HG03521 (cell line): ENCODE data around the gene WDR1.

ENCODE experiments used
- ATAC-seq: cut with Tn5 transposase; IDR thresholded peaks from one replicate; pipeline ENCODE4 v1.9.1; 2021; ENCODE audit warnings: mild to moderate bottlenecking, moderate library complexity; ENCODE audit not compliant: unreplicated experiment

WDR1 gene

DNA sequence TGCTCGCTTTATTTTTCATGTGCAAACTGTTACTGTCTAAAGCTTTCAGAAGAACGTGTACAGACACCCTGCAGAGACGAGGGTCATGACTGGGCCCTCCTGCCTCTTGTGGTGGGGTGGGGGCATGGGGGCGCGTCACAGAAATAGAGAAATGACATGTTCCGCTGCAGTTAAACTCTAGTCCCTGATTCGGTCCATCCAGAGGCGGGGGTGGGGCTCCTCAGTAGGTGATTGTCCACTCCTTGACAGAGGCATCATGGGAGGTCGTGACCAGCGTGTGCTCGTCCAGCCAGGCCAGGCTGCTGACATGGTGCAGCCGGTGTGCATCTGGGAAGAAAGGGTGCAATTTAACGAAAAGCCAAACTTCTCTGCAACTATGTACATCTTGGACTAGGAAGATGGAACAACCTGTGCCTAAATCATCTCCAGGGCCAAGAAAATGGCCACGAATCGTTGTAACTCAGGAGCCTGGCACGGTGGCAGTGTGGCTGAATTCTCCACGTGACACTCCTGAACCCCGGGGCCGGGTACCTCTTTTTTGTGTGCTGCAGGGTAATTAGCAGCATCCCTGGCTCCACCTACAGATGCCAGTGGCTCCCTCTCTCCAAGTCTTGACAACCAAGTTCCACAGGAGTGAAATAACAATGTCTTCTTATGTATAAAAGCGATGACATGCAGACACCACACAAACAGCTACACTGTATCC lies 41.3 kb downstream of the WDR1 start:
- no peak for ATAC-seq

DNA sequence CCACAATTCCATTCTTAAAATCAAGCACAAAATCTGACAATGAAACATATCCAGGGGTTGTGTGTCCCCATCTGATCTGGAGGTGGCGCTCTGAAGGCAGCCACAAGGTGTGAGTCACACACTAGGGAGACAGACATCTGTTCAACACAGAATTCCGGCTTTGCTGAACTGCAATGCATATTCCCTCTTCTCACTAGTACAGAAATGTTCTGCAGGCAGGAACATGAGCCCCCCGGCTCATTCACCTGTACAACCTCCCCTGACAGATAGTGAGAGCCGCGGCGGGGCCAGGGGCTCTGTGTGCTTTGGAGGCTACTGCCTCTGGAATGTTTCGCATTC lies 41.9 kb downstream of the WDR1 start:
- ATAC-seq = no peak

DNA sequence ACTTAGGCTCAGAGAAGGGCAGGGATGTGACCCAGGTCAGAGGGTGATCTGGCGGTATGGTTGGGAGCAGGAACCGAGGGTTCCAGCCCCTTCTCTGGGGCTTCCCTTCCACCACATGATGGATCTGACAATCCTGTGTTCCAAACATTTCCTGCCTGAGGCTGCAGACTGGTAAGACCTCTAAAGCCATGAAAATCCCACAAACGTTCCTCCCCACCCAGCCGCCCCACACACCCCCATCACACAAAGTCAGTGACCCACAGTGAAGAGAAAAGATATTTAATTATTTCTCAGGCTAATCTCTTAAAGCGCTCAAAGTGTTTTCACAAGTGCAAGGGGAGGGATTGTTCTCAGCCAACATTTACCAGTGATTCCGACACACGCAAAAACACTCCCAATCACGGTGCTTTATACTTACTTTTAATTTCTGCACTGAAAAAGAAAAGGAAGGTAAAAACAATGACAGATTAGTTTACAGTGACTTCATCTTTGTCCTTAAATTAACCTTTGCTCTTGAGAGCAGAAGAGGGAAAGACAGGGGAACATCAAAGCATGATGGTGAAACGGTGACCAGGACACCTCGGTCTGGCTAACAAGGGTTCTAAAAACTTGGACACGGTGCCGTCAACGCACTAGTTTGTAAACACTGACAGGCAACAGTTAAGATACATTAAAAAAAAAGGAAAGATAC lies 42.4 kb downstream of the WDR1 start:
- no peak for ATAC-seq

DNA sequence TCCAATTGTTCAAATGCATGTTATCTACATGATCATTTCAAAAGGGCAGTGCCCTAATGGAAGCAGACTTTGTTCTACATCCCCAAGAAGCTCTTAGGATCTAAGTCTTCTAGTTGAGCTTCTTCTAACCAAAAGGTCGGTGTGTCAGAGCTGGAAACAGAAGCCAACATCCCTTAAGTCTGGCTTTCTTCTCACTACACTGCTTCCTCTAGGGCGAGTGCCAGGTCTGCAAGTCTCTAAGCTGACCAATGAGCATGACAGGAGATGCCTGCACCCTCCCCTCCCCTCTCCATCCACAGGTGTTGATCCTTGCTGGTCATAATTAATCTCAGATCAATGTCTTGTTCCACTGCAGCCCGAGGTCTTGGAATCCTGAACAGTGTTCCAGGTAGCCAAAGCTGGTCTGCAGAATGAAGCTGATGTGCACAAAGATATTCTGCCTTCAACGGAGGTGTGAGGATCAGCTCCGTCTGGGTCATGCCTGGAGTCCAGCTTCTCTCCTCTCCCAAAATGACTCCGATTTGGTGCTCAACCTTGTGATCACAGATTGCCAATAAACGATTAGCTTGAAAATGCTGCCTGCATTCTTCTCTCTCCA lies 44.1 kb downstream of the WDR1 start:
- no peak for ATAC-seq

DNA sequence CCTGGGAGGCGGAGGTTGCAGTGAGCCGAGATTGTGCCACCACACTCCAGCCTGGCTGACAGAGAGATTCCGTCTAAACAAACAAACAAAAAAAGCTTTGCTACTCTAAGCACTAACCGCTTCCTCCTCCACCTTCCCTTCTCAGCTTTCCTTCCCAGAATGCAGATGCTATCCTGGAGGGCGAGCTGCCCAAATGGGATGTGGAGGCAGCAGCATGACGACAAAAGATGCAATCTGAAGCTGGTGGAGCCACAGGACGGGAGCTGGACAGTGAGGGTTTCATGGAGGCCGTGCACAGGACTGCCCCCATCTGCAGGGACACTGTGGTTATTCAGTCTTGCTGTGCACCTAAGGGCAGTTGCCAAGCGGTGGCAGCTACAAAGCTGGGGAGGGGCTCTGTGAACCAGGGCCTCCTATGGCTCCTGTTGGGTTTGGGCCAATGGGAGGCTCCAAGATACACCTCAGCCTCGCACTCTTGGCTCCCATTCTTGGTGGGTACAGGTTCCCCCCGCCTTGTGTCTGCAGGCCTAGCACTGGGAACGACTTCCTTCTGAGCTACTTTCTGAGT lies 47.4 kb downstream of the WDR1 start:
- ATAC-seq = no peak

DNA sequence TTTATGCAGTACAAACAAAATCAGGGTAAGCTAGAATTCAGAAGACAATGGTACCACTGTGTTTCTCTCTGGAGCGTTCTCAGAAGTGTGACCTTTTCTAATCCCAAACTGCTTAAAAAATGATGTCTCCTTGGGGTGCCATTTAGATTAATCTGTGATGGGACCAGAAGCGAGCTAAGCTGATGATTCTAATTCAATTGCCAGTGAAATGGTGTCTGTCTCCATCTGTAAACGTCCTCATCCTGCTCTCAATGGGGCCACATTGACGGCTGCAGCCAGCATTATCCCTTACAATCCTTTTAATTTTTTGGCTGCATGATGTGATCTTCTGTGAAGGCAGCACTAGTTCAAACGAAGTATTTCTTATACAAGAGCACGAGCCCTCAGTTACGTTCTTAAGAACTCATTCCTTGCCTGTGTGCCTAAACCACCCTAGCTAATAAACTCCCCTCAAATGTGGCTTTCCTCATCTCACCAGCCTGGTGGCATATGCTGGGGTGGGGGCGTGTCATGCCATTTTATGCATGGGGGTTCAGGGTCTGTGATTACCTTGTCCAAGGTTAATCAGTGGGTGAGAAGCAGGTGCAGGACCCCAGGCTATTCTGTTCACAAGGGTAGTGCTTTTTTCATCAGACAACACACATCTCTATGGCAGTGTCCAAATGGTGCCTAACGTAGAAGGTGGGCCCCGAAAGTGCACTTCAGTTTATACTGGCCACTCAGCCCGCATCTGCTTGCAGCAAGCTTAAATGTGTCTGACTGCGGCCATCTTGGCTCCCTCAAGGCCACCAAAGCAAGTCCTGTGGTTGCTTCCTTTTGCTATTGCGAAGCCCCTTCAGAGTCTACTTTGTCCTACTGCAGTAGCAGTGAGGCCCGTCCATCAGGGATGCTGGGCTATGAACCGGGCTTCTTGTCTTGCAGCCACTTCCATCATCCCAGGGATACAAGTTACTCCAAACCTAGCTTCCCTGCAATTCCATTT lies 49.6 kb downstream of the WDR1 start:
- no peak for ATAC-seq

DNA sequence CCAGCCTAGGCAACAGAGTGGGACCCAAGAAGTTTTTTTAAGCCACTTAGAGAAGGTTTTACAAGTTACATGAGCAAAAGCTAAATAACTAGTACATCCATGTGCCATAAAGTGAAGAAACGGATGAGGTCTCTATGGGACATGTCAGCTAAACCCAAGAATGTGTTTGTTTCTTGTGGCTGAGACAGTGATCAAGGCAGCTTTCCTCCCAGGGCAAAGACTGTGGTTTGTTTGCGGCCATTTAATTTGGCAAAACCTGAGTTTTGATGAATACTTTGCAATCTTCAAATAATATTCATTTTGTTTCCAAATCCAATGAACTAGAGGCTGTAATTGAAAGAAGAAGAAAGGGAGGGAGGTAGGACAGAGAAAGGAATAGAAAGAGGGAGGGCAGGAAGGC lies 50.4 kb downstream of the WDR1 start:
- no peak for ATAC-seq

DNA sequence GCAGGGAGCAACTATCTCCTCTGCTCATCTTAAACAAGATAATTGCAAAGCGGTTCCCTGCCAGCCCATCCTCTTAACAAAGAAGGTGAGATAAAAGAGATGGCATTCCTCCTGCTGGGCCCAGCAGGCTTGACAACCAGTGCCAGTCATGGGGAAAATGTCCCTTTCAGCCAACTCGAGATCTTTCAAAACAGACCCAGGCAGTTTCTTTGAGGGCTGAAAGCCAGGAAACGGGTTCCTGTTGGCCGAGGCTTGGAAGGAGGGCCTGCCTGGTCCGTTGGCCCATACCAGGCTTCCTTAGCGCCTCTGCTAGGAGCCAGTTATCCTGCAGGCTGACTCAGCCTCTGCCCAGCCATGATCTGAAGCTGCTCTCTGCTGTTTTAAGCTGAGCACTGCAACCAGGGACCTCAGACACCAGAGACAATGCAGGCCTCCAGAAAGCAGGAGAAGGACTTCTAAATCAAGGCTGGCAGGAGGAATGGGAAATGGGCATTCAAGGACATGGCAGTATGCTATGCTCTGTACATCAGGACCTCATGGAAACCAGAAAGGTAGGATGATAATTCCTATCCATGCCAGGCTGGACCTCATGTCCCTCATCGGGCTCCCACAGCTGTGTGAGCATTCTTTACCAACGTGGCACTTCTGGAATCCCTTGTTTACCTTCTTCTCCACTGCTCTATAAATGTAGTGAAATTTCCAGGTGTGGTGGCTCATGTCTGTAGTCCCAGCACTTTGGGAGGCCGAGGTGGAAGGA lies 52.9 kb downstream of the WDR1 start:
- ATAC-seq = no peak

DNA sequence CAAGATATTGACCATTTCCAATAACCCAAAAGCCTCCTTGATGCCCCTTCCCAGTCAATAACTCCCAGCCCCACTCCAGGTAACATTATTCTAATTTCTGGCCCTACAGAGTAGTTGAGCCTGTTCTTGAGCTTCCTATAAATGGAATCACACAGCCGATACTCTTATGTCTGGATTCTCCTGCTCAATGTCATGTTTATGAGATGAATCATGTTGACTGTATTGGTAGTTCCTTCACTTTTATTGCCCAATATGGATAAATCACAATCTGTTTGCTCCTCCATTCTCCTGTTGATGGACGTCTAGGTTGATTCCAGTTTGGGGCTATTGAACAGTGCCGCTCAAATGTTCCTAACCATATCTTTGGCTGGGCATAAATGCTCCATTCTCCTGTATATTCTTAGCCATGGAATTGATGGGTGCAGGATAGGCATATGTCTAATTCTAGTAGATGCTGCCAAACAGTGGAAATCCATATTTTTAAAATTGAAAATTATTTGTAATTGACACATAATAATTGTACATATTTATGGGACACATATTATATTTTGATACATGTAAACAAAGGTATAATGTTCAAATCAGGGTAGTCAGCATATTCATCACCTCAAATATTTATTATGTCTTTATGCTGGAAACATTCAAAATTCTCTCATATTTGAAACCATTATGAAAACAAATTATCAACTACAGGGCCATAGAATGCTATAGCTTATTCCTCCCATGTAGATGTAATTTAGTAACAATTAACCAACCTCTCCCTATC lies 54.8 kb downstream of the WDR1 start:
- ATAC-seq = no peak

DNA sequence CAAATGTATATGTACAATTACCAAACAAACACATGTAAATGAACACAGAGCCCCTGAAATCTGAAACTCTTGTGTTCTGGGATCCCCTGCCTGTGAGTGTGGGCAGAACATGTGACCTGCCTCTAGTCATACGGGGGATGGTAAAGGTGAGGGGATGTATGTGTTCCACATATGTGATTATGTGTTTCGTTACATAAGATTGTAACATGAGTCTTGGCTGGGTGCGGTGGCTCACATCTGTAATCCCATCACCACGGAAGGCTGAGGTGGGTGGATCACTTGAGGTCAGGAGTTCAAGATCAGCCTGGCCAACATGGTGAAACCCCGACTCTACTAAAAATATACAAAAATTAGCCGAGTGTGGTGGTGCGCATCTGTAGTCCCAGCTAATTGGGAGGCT lies 58.2 kb downstream of the WDR1 start:
- no peak for ATAC-seq

DNA sequence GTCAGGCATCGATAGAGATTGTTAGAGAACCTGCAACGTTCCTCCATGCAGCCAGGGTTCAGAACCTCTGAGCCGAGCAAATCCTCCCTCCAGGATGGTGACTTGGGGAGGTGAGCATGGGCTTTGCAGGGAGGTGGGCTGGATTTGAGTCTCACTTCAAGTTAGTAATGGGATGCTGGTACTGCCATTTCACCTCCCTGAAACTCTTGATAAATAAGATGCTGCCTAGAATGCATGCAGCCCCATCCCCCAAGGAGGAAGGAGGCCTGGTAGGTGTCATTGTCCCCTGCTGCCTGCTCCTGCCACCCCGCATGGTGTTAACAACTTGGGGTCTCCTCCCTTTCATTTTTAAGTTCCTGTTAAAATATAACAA lies 59.6 kb downstream of the WDR1 start:
- ATAC-seq = no peak

DNA sequence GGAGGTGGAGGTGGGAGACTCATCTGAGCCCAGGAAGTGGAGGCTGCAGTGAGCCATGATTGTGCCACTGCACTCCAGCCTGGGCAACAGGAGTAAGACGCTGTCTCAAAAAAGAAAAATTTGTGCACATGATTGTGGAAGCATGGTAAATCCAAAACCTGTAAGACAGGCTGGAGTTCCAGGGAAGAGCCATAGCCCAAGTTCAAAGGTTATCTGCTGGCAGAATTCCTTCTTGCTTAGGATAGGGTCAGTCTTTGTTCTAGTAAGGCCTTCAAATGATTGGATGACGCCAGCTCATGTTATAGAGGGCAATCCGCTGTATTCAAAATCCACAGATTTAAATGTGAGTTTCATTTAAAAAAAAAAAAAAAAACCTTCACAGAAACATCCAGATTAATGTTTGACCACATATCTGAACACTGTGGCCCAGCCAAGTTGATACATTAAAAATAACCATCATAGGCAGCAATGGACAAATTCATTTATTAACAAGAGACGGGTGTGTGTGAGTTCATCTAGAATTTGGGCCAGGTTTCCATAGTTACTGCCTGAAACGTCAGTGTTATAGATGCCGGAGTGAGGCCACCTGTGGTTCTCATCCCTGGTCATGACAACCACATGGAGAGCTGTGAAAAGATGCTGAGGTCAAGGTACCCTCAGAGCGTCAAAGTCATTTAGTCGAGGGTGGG lies 60.1 kb downstream of the WDR1 start:
- ATAC-seq = no peak

DNA sequence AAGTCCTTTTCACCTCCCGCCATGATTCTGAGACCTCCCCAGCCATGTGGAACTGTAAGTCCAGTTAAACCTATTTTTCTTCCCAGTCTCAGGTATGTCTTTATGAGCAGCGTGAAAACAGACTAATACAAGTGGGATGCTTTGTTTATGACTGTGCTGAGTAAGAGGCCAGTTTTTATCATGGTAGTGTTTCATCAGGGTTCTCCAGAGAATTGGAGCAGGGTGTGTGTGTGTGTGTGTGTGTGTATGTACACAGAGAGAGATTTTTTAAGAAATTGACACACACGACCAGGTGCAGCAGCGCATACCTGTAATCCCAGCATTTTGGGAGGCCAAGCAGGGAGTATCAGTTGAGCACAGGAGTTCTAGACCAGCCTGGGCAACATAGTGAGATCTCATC lies 60.7 kb downstream of the WDR1 start:
- no peak for ATAC-seq

DNA sequence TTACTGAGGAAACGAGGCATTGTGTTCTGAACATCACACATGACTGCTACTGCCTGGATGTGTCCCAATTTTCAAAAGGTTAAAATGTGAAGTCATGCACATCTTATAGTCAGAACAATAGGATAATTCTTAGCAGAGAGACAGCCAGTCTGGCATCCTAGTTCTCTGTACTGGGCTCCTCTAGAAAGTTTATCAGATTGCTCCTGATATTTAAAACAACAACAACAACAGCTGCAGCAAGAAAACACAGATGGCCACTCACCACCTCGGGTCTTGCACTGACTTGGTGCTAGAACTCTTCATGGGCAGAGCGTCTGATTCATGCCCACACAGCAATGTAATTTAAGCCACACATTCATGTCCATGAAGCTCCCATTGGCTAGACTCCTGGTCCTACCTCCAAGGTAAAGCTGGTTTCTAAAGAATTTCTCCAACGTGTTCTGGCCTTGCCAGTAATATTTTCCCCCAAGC lies 62.0 kb downstream of the WDR1 start:
- no peak for ATAC-seq

DNA sequence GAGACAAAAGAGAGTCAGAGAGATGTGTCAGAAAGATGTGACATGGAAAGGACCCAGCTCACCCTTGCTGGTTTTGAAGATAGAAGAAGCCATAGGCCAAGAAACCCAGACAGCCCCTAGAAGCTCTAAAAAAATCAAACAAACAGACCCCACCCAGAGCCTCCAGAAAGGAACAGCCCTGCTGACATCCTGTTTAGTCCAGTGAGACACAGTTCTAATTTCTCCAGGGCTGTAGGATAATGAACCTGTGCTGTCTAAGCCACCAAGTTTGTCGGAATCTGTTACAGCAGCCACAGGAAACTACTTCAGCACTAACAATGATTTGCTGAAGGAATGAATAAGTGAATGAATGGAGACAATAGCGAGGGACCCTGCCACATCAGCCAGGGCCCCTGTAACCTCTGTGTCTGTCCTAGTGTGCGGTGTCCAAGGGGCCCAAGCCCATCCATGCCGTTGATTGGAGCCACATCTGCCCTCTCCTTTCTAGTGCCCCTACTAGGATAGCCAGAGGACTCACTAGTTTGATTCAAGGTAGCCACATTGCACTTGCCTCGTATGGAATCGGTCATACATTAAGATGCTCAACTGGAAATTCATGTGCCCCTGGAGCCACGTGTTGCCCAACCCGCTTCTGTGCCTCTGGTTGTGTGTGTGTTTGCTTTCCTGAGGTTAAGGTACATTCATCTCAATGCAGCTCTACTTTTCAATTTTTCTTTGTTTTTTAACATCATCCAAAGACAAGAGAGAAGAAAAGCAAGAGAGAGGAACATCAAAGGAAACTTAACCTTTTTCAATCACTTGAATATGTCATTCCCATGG lies 62.8 kb downstream of the WDR1 start:
- no peak for ATAC-seq

DNA sequence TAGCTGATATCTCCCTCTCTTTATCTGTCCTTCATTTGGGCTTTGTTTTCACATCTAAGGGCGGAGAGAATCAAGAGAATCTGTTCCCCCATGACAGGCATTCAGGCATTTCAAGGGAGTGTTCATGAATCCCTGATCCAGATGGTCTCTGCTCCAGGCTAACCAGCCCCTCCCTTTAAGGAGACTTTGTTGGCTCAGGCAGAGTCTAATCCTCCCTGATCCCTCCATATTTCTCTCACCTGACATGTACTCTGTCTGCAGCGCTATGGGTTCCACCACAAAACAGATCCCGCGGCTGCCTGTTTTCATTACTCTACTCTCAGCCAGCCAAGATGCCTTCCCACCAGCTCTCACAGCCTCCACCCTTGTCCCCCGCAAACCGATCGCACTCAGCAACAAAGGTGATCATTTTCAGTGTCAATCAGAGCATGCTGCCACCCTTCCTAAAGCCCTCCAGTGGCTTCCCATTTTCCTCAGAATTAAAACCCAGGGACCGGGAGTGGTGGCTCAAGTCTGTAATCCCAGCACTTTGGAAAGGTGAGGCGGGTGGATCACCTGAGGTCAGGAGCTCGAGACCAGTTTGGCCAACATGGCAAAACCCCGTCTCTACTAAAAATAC lies 65.0 kb downstream of the WDR1 start:
- no peak for ATAC-seq

DNA sequence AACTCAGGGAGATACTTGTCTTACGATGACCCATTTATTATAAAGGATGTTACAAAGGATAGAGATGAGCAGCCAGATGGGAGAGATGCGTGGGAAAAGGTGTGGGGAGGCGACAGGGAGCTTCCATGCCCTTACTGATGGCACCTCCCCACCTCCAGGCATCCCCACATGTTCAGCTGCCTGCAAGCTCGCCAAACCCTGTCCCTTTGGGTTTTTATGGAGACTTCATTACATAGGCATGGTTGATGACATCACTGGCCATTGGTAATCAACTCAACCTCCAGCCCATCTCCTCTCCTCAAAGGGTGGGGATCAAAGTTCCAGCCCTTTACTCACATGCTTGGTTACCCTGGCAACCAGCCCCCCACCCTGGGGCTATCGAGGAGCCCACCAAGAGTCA lies 65.9 kb downstream of the WDR1 start:
- ATAC-seq = no peak

DNA sequence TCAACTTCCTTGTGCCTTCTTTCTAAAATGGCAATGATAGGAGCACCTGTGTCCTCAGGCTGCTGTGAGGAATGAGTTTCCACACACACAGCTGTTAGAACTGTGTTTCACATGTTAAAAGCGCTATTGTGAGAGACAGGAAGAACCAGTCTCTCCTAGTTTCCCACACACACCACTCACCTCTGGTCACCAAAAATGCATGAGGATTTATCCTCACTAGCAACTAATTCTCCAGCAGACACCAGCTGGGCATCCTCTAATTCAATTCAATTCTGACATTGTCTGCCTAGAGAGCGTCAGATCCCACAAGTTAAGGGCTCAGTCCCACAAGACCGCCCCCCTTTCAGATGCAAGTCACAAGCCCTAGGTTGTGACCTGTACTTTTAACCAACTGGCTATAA lies 66.3 kb downstream of the WDR1 start:
- no peak for ATAC-seq
